Measurements from ENCODE around the gene BTBD2. TPM values are rescaled to one million over a fixed set of nuclear protein-coding genes. Genes with fewer than 3 reads are reported as not detected.

The BTBD2 gene
- total RNA-seq, 1 experiment from 2014 or later, result 110 TPM

GRCh38 chr19:2063824-2064223 lies 48.3 kb upstream of the BTBD2 start:
- H3K56ac ChIP-seq (ENCODE audit: insufficient read length, low read depth, low read length), result no peak overlapping the region
- TF ChIP-seq CTCF (conservative IDR thresholded peaks at IDR 0.05), result no peak
- no peak overlapping the region for H3K9ac ChIP-seq (ENCODE audit: extremely low read depth, insufficient read length, low read length)
- H2BK20ac ChIP-seq (ENCODE audit: low read depth, low read length, poor library complexity, severe bottlenecking), result no peak overlapping the region
- H2BK120ac ChIP-seq (ENCODE audit: low read depth, low read length, poor library complexity, severe bottlenecking), result no peak overlapping the region
- Mint-ChIP-seq H3K27ac (peak overlapping the region in 2 of 3 experiments; percentile 51 to 80; a peak in 2 of 7 replicates), H3K27me3 (ENCODE audit: low read depth) (no peaks in the 10 kb centered on the region), H3K4me1 (peaks cover 20 to 23% of the 10 kb centered on the region in 2 experiments), H3K9me3 (no peaks in the 10 kb centered on the region; a peak in 1 of 5 replicates), H3K4me3 (peak overlapping the region in 1 of 2 experiments; percentile 13; a peak in 1 of 5 replicates), H3K36me3 (ENCODE audit: insufficient read depth in 1 of 3, low read depth in 3 of 3) (no peaks in the 10 kb centered on the region)
- H3K79me2 ChIP-seq (ENCODE audit: insufficient read depth, low read length), result no peaks in the 10 kb centered on the region
- WGBS (ENCODE audit: extremely low coverage, insufficient read length, low lambda C conversion rate), result no CpG with 5 or more reads among the region's 8 CpGs
- H2BK12ac ChIP-seq (ENCODE audit: insufficient read length, low read depth, low read length), result no peak overlapping the region
- no peak overlapping the region for H4K8ac ChIP-seq (replicated peaks; ENCODE audit: insufficient read length, low read depth, low read length)
- no peak overlapping the region for H4K5ac ChIP-seq (ENCODE audit: insufficient read length, low read depth, low read length)
- H3K4me2 ChIP-seq (ENCODE audit: insufficient read depth, insufficient read length, low read length), result no peak overlapping the region
- H3K27ac ChIP-seq (ENCODE audit: insufficient read length, low read depth, low read length), result no peak overlapping the region
- no peaks in the 10 kb centered on the region for H3K79me1 ChIP-seq (ENCODE audit: insufficient read depth, low read depth, low read length, poor library complexity, severe bottlenecking)
- no peak overlapping the region for H3K4ac ChIP-seq (ENCODE audit: low read depth, low read length)
- no peak overlapping the region for H3K23ac ChIP-seq (ENCODE audit: insufficient read length, low read depth, low read length)
- no peaks in the 10 kb centered on the region for H3K4me1 ChIP-seq (ENCODE audit: insufficient read depth, low read length)
- no peaks in the 10 kb centered on the region for H3K9me3 ChIP-seq (ENCODE audit: control insufficient read depth, low read depth, low read length)
- H3K14ac ChIP-seq (ENCODE audit: insufficient read depth, low read length), result no peak overlapping the region
- H3K27me3 ChIP-seq (ENCODE audit: insufficient read depth, low read length), result no peaks in the 10 kb centered on the region
- H3T11ph ChIP-seq (ENCODE audit: low read length), result no peak overlapping the region
- no peaks in the 10 kb centered on the region for H4K20me1 ChIP-seq (ENCODE audit: control insufficient read depth, insufficient read depth, insufficient read length)
- DNase-seq, result no peak
- no peak overlapping the region for H2AFZ ChIP-seq (ENCODE audit: low read length)
- H3K18ac ChIP-seq (ENCODE audit: insufficient read length, low read depth, low read length), result no peak overlapping the region
- H2BK5ac ChIP-seq (ENCODE audit: insufficient read length, low read length), result no peak overlapping the region
- no peak overlapping the region for H4K91ac ChIP-seq (ENCODE audit: insufficient read length, low read depth, low read length)
- no peak overlapping the region for H2AK5ac ChIP-seq (ENCODE audit: insufficient read length, low read length)
- H2BK15ac ChIP-seq (ENCODE audit: low read depth, low read length), result no peak overlapping the region
- peaks cover 10% of the 10 kb centered on the region for H3K23me2 ChIP-seq (ENCODE audit: insufficient read length, low read depth, low read length, poor library complexity, severe bottlenecking)
